Neutrophil (primary cell): ENCODE measurements around the gene SNCAIP.

ENCODE experiments used
- H3K27ac ChIP-seq: fragments of 200-600 bp; sonication (generic); 2 replicates; pipeline ENCODE4 v1.5.1; 2016; ENCODE audit warnings: mild to moderate bottlenecking, moderate library complexity
- H3K27me3 ChIP-seq: fragments of 200-600 bp; sonication (generic); 2 replicates; pipeline ENCODE4 v1.6.0; 2016; ENCODE audit warnings: mild to moderate bottlenecking
- H3K36me3 ChIP-seq: fragments of 200-600 bp; sonication (generic); 2 replicates; pipeline ENCODE4 v1.5.1; 2017
- H3K4me1 ChIP-seq, 2 experiments: fragments of 200-600 bp in 1 of 2; sonication (generic) in 1 of 2; 1 replicate in 1 of 2; 2 replicates in 1 of 2; pipeline versions ENCODE4 v1.5.1 to v1.6.1; 2013 to 2016; ENCODE audit warnings: low read depth in 1 of 2, low read length in 1 of 2, mild to moderate bottlenecking in 1 of 2, moderate library complexity in 1 of 2; ENCODE audit not compliant: control insufficient read depth in 1 of 2, insufficient read depth in 1 of 2
- H3K4me3 ChIP-seq, 2 experiments: fragments of 200-600 bp in 1 of 2; sonication (generic) in 1 of 2; 1 replicate in 1 of 2; 2 replicates in 1 of 2; pipeline ENCODE4 v1.5.1; 2013 to 2016; ENCODE audit warnings: low read depth in 1 of 2, low read length in 1 of 2, mild to moderate bottlenecking in 1 of 2, moderate library complexity in 1 of 2
- H3K9me3 ChIP-seq: fragments of 200-600 bp; sonication (generic); 2 replicates; pipeline ENCODE4 v1.5.1; 2016
- CTCF ChIP-seq: fragments of 200-600 bp; sonication (generic); IDR thresholded peaks from 2 replicates; pipeline ENCODE4 v1.5.1; 2016; ENCODE audit warnings: antibody characterized with exemption

SNCAIP gene

GRCh38 chr5:122295138-122295537, 16.9 kb upstream of the SNCAIP start:
- no peak overlapping the region for H3K27ac ChIP-seq
- H3K9me3 ChIP-seq: no peaks in the 10 kb centered on the region
- TF ChIP-seq CTCF: no peak
- no peaks in the 10 kb centered on the region for H3K27me3 ChIP-seq
- H3K4me1 ChIP-seq: no peaks in the 10 kb centered on the region
- no peak overlapping the region for H3K4me3 ChIP-seq
- no peaks in the 10 kb centered on the region for H3K36me3 ChIP-seq

- H3K4me3 ChIP-seq: no peak overlapping the region
- no peak for TF ChIP-seq CTCF
- H3K4me1 ChIP-seq: no peaks in the 10 kb centered on the region
- no peaks in the 10 kb centered on the region for H3K36me3 ChIP-seq
- H3K9me3 ChIP-seq: no peaks in the 10 kb centered on the region
- H3K27me3 ChIP-seq: no peaks in the 10 kb centered on the region
- no peak overlapping the region for H3K27ac ChIP-seq
Observed at GRCh38 chr5:122296871-122297270, 15.2 kb upstream of the SNCAIP start.

GRCh38 chr5:122297587-122298298, 14.3 kb upstream of the SNCAIP start:
- TF ChIP-seq CTCF: no peak

GRCh38 chr5:122300374-122300773, 11.7 kb upstream of the SNCAIP start:
- H3K27me3 ChIP-seq: no peaks in the 10 kb centered on the region
- no peak for TF ChIP-seq CTCF
- no peaks in the 10 kb centered on the region for H3K36me3 ChIP-seq
- no peak overlapping the region for H3K4me3 ChIP-seq
- H3K27ac ChIP-seq: no peak overlapping the region
- H3K4me1 ChIP-seq: no peaks in the 10 kb centered on the region
- H3K9me3 ChIP-seq: no peaks in the 10 kb centered on the region

More at GRCh38 chr5:122297587-122298298, 14.3 kb upstream of the SNCAIP start:
- H3K9me3 ChIP-seq: no peaks in the 10 kb centered on the region
- H3K27me3 ChIP-seq: no peaks in the 10 kb centered on the region
- no peaks in the 10 kb centered on the region for H3K36me3 ChIP-seq
- H3K4me3 ChIP-seq: no peak overlapping the region
- H3K27ac ChIP-seq: no peak overlapping the region
- no peaks in the 10 kb centered on the region for H3K4me1 ChIP-seq

GRCh38 chr5:122301016-122301415, 11.0 kb upstream of the SNCAIP start:
- H3K27ac ChIP-seq: no peak overlapping the region
- H3K27me3 ChIP-seq: no peaks in the 10 kb centered on the region
- no peak overlapping the region for H3K4me3 ChIP-seq
- H3K9me3 ChIP-seq: no peaks in the 10 kb centered on the region
- H3K4me1 ChIP-seq: no peaks in the 10 kb centered on the region
- TF ChIP-seq CTCF: no peak
- H3K36me3 ChIP-seq: no peaks in the 10 kb centered on the region
